HepG2 (cell line): ENCODE results near the gene EWSR1. TPM values are rescaled to one million over a fixed set of nuclear protein-coding genes. Genes with fewer than 3 reads are reported as not detected.

Experiments used
- CCAR2 ChIP-seq: fragments of 200-400 bp; formaldehyde crosslinking; optimal IDR thresholded peaks from 2 replicates; pipeline ENCODE3; 2018; ENCODE audit warnings: low read depth, mild to moderate bottlenecking, low read length, moderate library complexity
- GLI4 ChIP-seq: sonication (generic); formaldehyde crosslinking; IDR thresholded peaks from 2 replicates; pipeline ENCODE4 v1.5.1; 2020; ENCODE audit warnings: missing genetic modification reagents, mild to moderate bottlenecking, moderate library complexity, borderline replicate concordance
- IKZF4 ChIP-seq: sonication (generic); formaldehyde crosslinking; IDR thresholded peaks from 2 replicates; pipeline ENCODE4 v1.5.1; 2020; ENCODE audit warnings: borderline replicate concordance, mild to moderate bottlenecking, low read depth, missing genetic modification reagents; ENCODE audit errors: not compliant biosample characterization
- KLF16 ChIP-seq, 2 experiments: sonication (generic) in 1 of 2; formaldehyde crosslinking in 1 of 2; IDR thresholded peaks; 2 replicates each; pipeline versions ENCODE4 v1.6.1 to v1.8.0; 2016 to 2023; ENCODE audit warnings: missing genetic modification reagents in 2 of 2, missing compliant biosample characterization in 1 of 2
- MYC ChIP-seq: sonication (generic); formaldehyde crosslinking; IDR thresholded peaks from 2 replicates; pipeline ENCODE4 v1.9.0; 2021; ENCODE audit warnings: missing genetic modification reagents, borderline replicate concordance
- MYNN ChIP-seq: sonication (generic); formaldehyde crosslinking; IDR thresholded peaks from 2 replicates; pipeline ENCODE4 v1.4.0; 2020; ENCODE audit warnings: mild to moderate bottlenecking, low read depth, missing genetic modification reagents
- RAD21 ChIP-seq: fragments of 450-650 bp; formaldehyde crosslinking; IDR thresholded peaks from 2 replicates; pipeline ENCODE4 v1.5.0; 2020; ENCODE audit warnings: mild to moderate bottlenecking
- RXRA ChIP-seq: sonication (generic); formaldehyde crosslinking; IDR thresholded peaks from 2 replicates; pipeline ENCODE4 v1.5.1; 2020; ENCODE audit warnings: missing genetic modification reagents
- SMC3 ChIP-seq: IDR thresholded peaks from 2 replicates; pipeline ENCODE4 v1.6.1; 2011; ENCODE audit warnings: low read length, improper control_type of control experiment
- SMYD3 ChIP-seq: sonication (generic); formaldehyde crosslinking; IDR thresholded peaks from 2 replicates; pipeline ENCODE4 v1.8.1; 2023; ENCODE audit warnings: mild to moderate bottlenecking, missing genetic modification reagents
- SOX5 ChIP-seq: IDR thresholded peaks from 2 replicates; pipeline ENCODE4 v1.6.1; 2016; ENCODE audit warnings: borderline replicate concordance
- SP140L ChIP-seq: sonication (generic); formaldehyde crosslinking; IDR thresholded peaks from 2 replicates; pipeline ENCODE4 v1.4.0; 2020; ENCODE audit warnings: missing genetic modification reagents, borderline replicate concordance
- TP53 ChIP-seq: sonication (generic); formaldehyde crosslinking; conservative IDR thresholded peaks from 2 replicates; pipeline ENCODE4 v1.4.0; 2020; ENCODE audit warnings: missing genetic modification reagents
- TRIM24 ChIP-seq: sonication (generic); formaldehyde crosslinking; IDR thresholded peaks from 2 replicates; pipeline ENCODE4 v1.8.0; 2022; ENCODE audit warnings: mild to moderate bottlenecking, missing genetic modification reagents
- XBP1 ChIP-seq: sonication (generic); formaldehyde crosslinking; IDR thresholded peaks from 2 replicates; pipeline ENCODE4 v1.5.0; 2020; ENCODE audit warnings: missing genetic modification reagents
- ZBTB1 ChIP-seq: sonication (generic); formaldehyde crosslinking; IDR thresholded peaks from 2 replicates; pipeline ENCODE4 v1.4.0; 2020; ENCODE audit warnings: missing genetic modification reagents, borderline replicate concordance
- ZNF263 ChIP-seq: sonication (generic); formaldehyde crosslinking; IDR thresholded peaks from 2 replicates; pipeline ENCODE4 v1.4.0; 2020; ENCODE audit warnings: missing genetic modification reagents
- ZNF264 ChIP-seq: sonication (generic); formaldehyde crosslinking; IDR thresholded peaks from 2 replicates; pipeline ENCODE4 v1.4.0; 2020; ENCODE audit warnings: missing genetic modification reagents
- ZNF335 ChIP-seq: sonication (generic); formaldehyde crosslinking; IDR thresholded peaks from 2 replicates; pipeline ENCODE4 v1.4.0; 2020; ENCODE audit warnings: missing genetic modification reagents
- ZNF382 ChIP-seq: sonication (generic); formaldehyde crosslinking; IDR thresholded peaks from 2 replicates; pipeline ENCODE4 v1.5.0; 2020; ENCODE audit warnings: missing genetic modification reagents, mild to moderate bottlenecking, borderline replicate concordance
- ZNF776 ChIP-seq: sonication (generic); formaldehyde crosslinking; IDR thresholded peaks from 2 replicates; pipeline ENCODE4 v1.4.0; 2020; ENCODE audit warnings: mild to moderate bottlenecking, missing genetic modification reagents
- polyA plus RNA-seq, 8 experiments: library from polyadenylated mRNA; depleted of rRNA in 3 of 8; stranded (reverse) in 7 of 8; unstranded in 1 of 8; fragments of >200 nt; fragmentation: Illumina TruSeq in 4 of 8; extraction: Trizol in 4 of 8; gene quantifications; 2 replicates each; pipeline versions ENCODE4 v1.2.1 to v1.2.3, GENCODE V29; 2011 to 2016; ENCODE audit warnings: low read depth in 4 of 8, missing spikeins in 1 of 8, mixed read lengths in 1 of 8; ENCODE audit not compliant: insufficient read depth in 1 of 8
- total RNA-seq, 5 experiments: library from RNA; depleted of rRNA; stranded (reverse); fragments of >200 nt; fragmentation: Illumina TruSeq; extraction: Trizol; gene quantifications; 2 replicates each; pipeline ENCODE4 v1.2.3, GENCODE V29; 2016; ENCODE audit warnings: low read depth in 1 of 5
- TF ChIP-seq, protein P1 (sequence below): sonication (generic); formaldehyde crosslinking; IDR thresholded peaks from 2 replicates; pipeline ENCODE4 v1.9.0; 2021; ENCODE audit warnings: missing genetic modification reagents, borderline replicate concordance
- TF ChIP-seq, protein P2 (sequence below): sonication (generic); formaldehyde crosslinking; IDR thresholded peaks from 2 replicates; pipeline ENCODE4 v1.8.1; 2023; ENCODE audit warnings: missing genetic modification reagents, inconsistent platforms, borderline replicate concordance
- TF ChIP-seq, protein P3 (sequence below): sonication (generic); formaldehyde crosslinking; conservative IDR thresholded peaks from 2 replicates; pipeline ENCODE4 v1.4.0; 2020; ENCODE audit warnings: missing genetic modification reagents
- TF ChIP-seq, protein P4 (sequence below): sonication (generic); formaldehyde crosslinking; IDR thresholded peaks from 2 replicates; pipeline ENCODE4 v1.8.1; 2023; ENCODE audit warnings: mild to moderate bottlenecking, missing genetic modification reagents

Gene EWSR1
- total and polyA plus RNA-seq, 2 of the 13 experiments (the other 11 are each of a cell fraction or from before 2014, with no cell fraction given), result 211 to 326 TPM

DNA sequence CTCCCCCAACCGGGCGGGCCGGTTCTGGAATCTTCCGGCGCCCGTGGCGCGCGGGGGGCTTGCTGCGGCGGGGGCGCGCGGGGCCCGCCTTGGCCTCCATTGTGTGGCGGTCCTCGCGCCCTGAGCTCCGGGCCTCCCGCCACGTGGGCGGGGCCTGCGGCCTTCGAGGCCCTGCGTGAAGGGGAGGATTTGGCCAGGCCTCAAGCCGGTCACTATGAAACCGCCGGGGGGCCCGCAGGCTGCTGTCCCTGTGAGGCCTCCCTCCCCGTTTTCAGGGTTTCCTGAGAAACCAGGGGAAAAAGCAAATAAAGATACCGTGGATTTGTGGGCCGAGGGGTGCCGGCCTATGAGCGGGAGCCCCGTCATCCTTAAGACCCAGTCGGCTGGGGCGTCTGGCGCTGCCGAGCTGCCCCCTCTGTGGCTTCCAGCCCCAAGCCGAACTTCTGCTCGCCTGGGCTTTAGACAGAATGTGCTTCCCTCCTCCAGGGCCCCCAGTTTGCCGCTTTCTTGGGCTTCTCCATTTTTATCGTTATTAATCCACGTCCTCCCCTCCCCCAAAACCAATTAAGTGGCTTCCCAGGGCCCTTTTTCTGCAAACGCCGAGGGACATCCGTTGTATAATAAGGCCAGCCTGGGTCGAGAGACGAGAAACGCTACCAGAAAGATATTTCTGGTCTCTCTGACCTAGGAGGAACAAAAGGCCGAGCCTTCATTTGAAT is 602 bp downstream of the EWSR1 start (continued):
- TF ChIP-seq, protein P1, sequence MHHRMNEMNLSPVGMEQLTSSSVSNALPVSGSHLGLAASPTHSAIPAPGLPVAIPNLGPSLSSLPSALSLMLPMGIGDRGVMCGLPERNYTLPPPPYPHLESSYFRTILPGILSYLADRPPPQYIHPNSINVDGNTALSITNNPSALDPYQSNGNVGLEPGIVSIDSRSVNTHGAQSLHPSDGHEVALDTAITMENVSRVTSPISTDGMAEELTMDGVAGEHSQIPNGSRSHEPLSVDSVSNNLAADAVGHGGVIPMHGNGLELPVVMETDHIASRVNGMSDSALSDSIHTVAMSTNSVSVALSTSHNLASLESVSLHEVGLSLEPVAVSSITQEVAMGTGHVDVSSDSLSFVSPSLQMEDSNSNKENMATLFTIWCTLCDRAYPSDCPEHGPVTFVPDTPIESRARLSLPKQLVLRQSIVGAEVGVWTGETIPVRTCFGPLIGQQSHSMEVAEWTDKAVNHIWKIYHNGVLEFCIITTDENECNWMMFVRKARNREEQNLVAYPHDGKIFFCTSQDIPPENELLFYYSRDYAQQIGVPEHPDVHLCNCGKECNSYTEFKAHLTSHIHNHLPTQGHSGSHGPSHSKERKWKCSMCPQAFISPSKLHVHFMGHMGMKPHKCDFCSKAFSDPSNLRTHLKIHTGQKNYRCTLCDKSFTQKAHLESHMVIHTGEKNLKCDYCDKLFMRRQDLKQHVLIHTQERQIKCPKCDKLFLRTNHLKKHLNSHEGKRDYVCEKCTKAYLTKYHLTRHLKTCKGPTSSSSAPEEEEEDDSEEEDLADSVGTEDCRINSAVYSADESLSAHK (CRISPR knock-in tag), result no peak
- no peak; the same call in 1 of the 2 replicates for TF ChIP-seq ZNF776
- no peak for TF ChIP-seq SOX5
- TF ChIP-seq, protein P2, sequence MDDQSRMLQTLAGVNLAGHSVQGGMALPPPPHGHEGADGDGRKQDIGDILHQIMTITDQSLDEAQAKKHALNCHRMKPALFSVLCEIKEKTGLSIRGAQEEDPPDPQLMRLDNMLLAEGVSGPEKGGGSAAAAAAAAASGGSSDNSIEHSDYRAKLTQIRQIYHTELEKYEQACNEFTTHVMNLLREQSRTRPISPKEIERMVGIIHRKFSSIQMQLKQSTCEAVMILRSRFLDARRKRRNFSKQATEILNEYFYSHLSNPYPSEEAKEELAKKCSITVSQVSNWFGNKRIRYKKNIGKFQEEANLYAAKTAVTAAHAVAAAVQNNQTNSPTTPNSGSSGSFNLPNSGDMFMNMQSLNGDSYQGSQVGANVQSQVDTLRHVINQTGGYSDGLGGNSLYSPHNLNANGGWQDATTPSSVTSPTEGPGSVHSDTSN (CRISPR knock-in tag), result no peak
- TF ChIP-seq MYC (CRISPR knock-in tag), result peak; percentile 56; the same call in 1 of the 2 replicates
- TF ChIP-seq GLI4 (CRISPR knock-in tag), result peak; percentile 84; the same call in 1 of the 2 replicates
- TF ChIP-seq ZNF263 (CRISPR knock-in tag), result no peak
- no peak; the same call in none of the 2 replicates for TF ChIP-seq XBP1
- no peak for TF ChIP-seq TP53
- peak; percentile 81 for TF ChIP-seq IKZF4 (CRISPR knock-in tag)
- TF ChIP-seq, protein P3, sequence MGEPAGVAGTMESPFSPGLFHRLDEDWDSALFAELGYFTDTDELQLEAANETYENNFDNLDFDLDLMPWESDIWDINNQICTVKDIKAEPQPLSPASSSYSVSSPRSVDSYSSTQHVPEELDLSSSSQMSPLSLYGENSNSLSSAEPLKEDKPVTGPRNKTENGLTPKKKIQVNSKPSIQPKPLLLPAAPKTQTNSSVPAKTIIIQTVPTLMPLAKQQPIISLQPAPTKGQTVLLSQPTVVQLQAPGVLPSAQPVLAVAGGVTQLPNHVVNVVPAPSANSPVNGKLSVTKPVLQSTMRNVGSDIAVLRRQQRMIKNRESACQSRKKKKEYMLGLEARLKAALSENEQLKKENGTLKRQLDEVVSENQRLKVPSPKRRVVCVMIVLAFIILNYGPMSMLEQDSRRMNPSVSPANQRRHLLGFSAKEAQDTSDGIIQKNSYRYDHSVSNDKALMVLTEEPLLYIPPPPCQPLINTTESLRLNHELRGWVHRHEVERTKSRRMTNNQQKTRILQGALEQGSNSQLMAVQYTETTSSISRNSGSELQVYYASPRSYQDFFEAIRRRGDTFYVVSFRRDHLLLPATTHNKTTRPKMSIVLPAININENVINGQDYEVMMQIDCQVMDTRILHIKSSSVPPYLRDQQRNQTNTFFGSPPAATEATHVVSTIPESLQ (CRISPR knock-in tag), result no peak
- no peak for TF ChIP-seq RXRA (CRISPR knock-in tag)
- TF ChIP-seq, protein P4, sequence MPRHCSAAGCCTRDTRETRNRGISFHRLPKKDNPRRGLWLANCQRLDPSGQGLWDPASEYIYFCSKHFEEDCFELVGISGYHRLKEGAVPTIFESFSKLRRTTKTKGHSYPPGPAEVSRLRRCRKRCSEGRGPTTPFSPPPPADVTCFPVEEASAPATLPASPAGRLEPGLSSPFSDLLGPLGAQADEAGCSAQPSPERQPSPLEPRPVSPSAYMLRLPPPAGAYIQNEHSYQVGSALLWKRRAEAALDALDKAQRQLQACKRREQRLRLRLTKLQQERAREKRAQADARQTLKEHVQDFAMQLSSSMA, result no peak
- TF ChIP-seq SMC3, result no peak
- TF ChIP-seq TRIM24, result no peak
- no peak for TF ChIP-seq CCAR2
- TF ChIP-seq ZNF335 (CRISPR knock-in tag), result no peak
- no peak for TF ChIP-seq SP140L (CRISPR knock-in tag)
- 0 out of 2 replicates have a peak, but pooled peaks have one; percentile 16 for TF ChIP-seq SMYD3 (CRISPR knock-in tag)
- no peak for TF ChIP-seq ZNF382 (CRISPR knock-in tag)
- TF ChIP-seq ZNF264 (CRISPR knock-in tag), result no peak
- TF ChIP-seq KLF16 (CRISPR knock-in tag; IDR thresholded peaks at IDR 0.05), result no peak
- TF ChIP-seq RAD21 (CRISPR knock-in tag), result peak; percentile 33; the same call in 1 of the 2 replicates
- TF ChIP-seq MYNN, result no peak; the same call in 1 of the 2 replicates
- TF ChIP-seq ZBTB1 (CRISPR knock-in tag), result no peak
